Measurements from ENCODE around the gene SPATA31C1.
"Not testable (repeated sequence)": the region's sequence is repeated elsewhere in the genome, so short reads cannot be mapped to it uniquely, and the experiment has no call there.

Gene SPATA31C1

GRCh38 chr9:87938336-87938735 is 20.6 kb downstream of the SPATA31C1 start:
- DNase-seq (ENCODE audit: low read depth), result not testable (repeated sequence)

DNA sequence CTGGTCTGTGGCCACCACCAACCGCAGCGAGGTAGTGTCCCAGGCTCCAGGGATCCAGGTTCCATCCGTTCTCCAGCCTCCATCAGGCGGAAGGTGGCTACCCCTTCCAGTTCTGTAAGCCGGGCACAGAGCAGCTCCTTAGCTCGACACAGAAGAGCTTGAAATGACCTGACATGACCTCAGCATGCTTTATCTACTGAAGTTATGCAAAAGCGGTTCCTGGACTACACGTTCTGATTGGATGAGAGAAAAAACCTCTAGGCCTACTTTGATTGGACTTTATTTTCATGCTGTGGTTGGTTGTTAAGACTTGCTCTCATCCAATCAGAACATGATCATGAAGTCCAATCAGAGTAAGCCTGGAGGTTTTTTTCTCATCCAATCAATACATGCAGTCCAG is 21.3 kb downstream of the SPATA31C1 start:
- DNase-seq (ENCODE audit: low read depth), result not testable (repeated sequence)

DNA sequence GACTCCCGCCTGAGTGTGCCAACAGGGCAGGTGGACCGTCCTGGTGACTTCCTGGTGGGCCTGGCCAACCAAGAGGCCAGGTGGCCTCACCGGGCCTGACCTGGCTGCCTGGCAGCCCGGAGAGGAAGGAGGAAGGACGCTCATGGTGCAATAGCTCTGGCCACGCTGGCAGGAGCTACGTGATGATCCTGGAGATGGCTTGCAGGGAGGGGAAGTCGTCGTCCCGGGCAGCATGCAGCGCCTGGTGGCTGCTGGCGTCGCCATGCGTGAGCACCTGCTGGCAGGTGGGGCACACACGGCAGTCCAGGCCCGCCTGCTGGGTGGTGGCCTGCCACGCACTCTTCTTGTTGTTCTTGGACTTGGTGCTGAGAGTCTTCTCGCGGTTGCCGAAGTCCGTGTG is 26.3 kb downstream of the SPATA31C1 start:
- DNase-seq (ENCODE audit: low read depth), result no peak

DNA sequence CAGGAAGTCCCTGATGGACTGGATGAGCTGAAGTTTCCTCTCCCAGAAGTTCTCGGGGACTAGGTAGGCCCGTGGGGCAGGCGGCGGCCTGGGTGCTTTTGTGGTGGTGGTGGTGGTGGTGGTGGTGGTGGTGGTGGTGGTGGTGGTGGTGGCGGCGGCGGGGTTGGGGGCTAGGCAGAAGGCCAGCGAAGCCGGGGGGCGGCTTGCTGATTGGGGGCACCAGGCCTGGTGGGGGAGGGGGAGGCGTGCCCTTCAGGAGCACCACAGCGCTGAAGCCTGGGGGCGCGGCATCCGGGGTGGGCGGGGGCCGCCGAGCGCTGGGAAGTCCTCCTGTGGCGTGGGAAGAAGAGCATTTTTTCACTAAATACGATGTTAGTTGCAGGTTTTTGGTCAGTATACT is 26.9 kb downstream of the SPATA31C1 start:
- no peak for DNase-seq (ENCODE audit: low read depth)

GRCh38 chr9:87950296-87950695 is 32.5 kb downstream of the SPATA31C1 start:
- DNase-seq (ENCODE audit: low read depth), result no peak

DNA sequence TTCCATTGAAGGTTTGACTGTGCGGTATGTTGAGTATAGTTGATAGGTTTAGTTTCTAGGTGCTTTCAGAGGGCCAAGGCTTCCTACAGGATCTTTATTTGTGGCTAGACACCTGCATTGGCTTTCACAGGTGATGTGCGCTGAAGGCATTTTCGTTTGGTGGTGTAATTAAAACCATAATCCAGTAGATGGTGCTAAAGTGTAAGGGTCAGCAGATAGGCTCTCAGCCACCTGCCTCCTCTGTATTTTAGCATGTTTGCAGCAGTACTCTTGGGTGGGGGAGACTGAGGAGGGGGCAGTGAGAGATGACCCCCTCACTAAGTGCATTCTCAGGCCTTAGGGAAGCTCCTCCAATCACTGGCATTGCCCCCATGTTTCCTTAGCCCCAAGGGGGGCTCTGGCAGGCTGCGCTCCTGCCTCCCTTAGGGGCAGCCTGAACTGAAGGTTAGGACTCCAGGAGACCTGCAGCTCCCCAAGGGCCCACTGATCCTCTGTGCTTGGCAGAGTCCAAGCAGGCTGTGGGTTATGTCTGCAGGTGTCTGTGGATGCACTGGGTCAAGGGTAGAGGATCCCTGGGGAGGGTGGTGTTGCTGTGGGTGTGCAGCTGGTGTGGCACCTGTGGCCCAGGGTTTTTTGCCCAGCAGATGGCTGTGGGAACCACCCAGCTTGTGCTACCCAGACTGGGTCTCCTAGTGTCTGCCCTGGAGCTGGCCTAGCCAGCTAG is 33.2 kb downstream of the SPATA31C1 start:
- no peak for DNase-seq (ENCODE audit: low read depth)

- DNase-seq (ENCODE audit: low read depth), result no peak
Measured at GRCh38 chr9:87954230-87954629, 36.5 kb downstream of the SPATA31C1 start.

GRCh38 chr9:87957839-87958238 is 40.1 kb downstream of the SPATA31C1 start:
- no peak for DNase-seq (ENCODE audit: low read depth)

- DNase-seq (ENCODE audit: low read depth), result no peak
Measured at GRCh38 chr9:87958591-87958990, 40.8 kb downstream of the SPATA31C1 start.

- DNase-seq (ENCODE audit: low read depth), result no peak
Measured at GRCh38 chr9:87959916-87960581, 42.3 kb downstream of the SPATA31C1 start.

GRCh38 chr9:87963770-87964169 is 46.0 kb downstream of the SPATA31C1 start:
- no peak for DNase-seq (ENCODE audit: low read depth)

DNA sequence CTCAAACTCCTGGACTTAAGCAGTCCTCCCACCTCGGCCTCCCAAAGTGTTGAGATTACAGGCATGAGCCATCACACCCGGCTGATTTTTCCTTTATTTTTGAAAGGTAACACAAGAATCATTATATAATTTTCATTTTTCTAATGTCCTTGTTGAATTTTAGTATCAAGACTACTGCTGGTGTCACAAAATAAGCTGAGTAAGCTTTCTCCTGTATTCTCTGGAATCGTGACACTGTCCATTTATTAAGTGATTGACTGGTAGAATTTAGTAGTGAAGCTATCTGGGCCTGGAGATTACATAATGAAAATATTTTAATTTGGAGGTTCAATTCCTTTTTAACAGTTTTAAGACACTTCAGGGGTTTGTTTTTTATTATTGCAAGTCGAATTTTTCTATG is 47.1 kb downstream of the SPATA31C1 start:
- no peak for DNase-seq (ENCODE audit: low read depth)

DNA sequence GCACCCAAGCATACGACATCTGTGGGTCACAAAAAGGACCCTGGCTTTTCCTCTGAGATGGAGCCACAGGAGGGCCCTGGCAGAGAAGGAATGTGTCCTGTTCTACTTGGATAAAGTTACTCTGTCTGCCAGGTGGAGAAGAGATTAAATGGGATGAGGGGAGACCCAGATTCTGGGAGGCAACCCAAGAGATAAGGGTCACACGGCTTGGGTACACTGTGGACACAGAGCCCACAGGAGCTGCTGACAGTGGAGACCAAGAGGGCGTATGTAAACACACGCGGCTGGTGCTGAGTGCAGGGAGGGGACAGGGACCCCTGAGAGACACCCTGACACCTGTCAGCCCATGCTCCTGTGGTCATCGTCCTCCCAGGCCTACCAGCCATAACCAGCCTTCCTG is 50.4 kb downstream of the SPATA31C1 start:
- DNase-seq (ENCODE audit: low read depth), result no peak

DNA sequence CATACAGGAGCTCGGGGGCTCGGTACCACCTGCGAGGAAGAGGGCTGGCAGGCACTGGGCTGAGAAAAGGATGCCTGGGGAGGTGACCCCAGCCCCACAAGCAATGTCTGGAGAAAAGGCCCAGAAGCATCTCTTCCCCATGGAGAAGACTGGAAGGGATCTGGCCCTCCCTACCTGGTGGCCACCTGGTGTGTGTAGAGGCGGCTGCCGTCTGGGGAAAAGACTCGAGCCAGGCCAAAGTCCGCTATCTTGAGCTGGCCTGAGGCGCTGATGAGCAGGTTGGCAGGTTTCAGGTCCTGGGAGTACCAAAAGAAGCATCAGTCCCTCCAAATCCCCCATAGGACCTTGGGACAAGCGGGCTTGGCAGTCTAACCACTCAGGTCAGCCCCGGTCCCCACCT is 52.8 kb downstream of the SPATA31C1 start:
- DNase-seq (ENCODE audit: low read depth), result no peak

- DNase-seq (ENCODE audit: low read depth), result no peak
Measured at GRCh38 chr9:87973122-87973521, 55.4 kb downstream of the SPATA31C1 start.

Measured in fibroblast of gingiva (primary cell).